ENCODE data around the gene ATP1A3.

GRCh38 chr19:41947091-41947490 is 46.9 kb downstream of the ATP1A3 start:
- TF ChIP-seq, protein P1, sequence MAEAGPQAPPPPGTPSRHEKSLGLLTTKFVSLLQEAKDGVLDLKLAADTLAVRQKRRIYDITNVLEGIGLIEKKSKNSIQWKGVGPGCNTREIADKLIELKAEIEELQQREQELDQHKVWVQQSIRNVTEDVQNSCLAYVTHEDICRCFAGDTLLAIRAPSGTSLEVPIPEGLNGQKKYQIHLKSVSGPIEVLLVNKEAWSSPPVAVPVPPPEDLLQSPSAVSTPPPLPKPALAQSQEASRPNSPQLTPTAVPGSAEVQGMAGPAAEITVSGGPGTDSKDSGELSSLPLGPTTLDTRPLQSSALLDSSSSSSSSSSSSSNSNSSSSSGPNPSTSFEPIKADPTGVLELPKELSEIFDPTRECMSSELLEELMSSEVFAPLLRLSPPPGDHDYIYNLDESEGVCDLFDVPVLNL (CRISPR knock-in tag; IDR thresholded peaks at IDR 0.05; ENCODE audit: borderline replicate concordance, low read depth): no peak
- TF ChIP-seq, protein P2, sequence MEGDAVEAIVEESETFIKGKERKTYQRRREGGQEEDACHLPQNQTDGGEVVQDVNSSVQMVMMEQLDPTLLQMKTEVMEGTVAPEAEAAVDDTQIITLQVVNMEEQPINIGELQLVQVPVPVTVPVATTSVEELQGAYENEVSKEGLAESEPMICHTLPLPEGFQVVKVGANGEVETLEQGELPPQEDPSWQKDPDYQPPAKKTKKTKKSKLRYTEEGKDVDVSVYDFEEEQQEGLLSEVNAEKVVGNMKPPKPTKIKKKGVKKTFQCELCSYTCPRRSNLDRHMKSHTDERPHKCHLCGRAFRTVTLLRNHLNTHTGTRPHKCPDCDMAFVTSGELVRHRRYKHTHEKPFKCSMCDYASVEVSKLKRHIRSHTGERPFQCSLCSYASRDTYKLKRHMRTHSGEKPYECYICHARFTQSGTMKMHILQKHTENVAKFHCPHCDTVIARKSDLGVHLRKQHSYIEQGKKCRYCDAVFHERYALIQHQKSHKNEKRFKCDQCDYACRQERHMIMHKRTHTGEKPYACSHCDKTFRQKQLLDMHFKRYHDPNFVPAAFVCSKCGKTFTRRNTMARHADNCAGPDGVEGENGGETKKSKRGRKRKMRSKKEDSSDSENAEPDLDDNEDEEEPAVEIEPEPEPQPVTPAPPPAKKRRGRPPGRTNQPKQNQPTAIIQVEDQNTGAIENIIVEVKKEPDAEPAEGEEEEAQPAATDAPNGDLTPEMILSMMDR (IDR thresholded peaks at IDR 0.05): no peak
- no peak for TF ChIP-seq TEAD4 (CRISPR knock-in tag; IDR thresholded peaks at IDR 0.05)
- TF ChIP-seq NFE2L1 (CRISPR knock-in tag; IDR thresholded peaks at IDR 0.05): no peak
- TF ChIP-seq FOXJ3 (CRISPR knock-in tag; IDR thresholded peaks at IDR 0.05; ENCODE audit: borderline replicate concordance): no peak
- TF ChIP-seq ZNF396 (CRISPR knock-in tag; IDR thresholded peaks at IDR 0.05; ENCODE audit: borderline replicate concordance): no peak
- TF ChIP-seq, protein P3, sequence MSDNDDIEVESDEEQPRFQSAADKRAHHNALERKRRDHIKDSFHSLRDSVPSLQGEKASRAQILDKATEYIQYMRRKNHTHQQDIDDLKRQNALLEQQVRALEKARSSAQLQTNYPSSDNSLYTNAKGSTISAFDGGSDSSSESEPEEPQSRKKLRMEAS (CRISPR knock-in tag; IDR thresholded peaks at IDR 0.05): no peak

Data from WTC11 (cell line).